ENCODE data around the gene SNRPA1.
"Not testable (repeated sequence)": the region's sequence is repeated elsewhere in the genome, so short reads cannot be mapped to it uniquely, and the experiment has no call there.

The SNRPA1 gene

GRCh38 chr15:101295607-101296161 lies 636 bp upstream of the SNRPA1 start:
- Histone ChIP-seq H2AFZ (ENCODE audit: low read depth, low read length) (peak overlapping the region; percentile 71), H4K20me1 (ENCODE audit: insufficient read depth, low read length) (peaks cover 31% of the 10 kb centered on the region), H3K4me1 (ENCODE audit: low read length) (peaks cover 22% of the 10 kb centered on the region), H3K27ac (ENCODE audit: low read length) (peak overlapping the region; percentile 35; the same call in 1 of the 2 replicates), H3K9me3 (ENCODE audit: insufficient read depth, low read length) (no peaks in the 10 kb centered on the region), H3K27me3 (ENCODE audit: low read depth, low read length) (no peaks in the 10 kb centered on the region), H3K4me3 (ENCODE audit: low read length) (peak overlapping the region; percentile 98), H3K9ac (ENCODE audit: low read length) (peak overlapping the region; percentile 73), H3K79me2 (ENCODE audit: low read length) (peaks cover 44% of the 10 kb centered on the region), H3K36me3 (replicated peaks; ENCODE audit: low read depth, low read length) (peaks cover 18% of the 10 kb centered on the region), H3K4me2 (ENCODE audit: low read length) (peak overlapping the region; percentile 71)
- TF ChIP-seq EZH2phosphoT487 (IDR thresholded peaks at IDR 0.05; ENCODE audit: low read depth) (no peak), CTCF (IDR thresholded peaks at IDR 0.05; ENCODE audit: low read depth, low read length) (no peak)

- H3K4me3 ChIP-seq (ENCODE audit: low read length): peak overlapping the region; percentile 98
- TF ChIP-seq EZH2phosphoT487 (IDR thresholded peaks at IDR 0.05; ENCODE audit: low read depth): no peak
- TF ChIP-seq CTCF (IDR thresholded peaks at IDR 0.05; ENCODE audit: low read depth, low read length): no peak
- no peak overlapping the region for H2AFZ ChIP-seq (ENCODE audit: low read depth, low read length)
- H4K20me1 ChIP-seq (ENCODE audit: insufficient read depth, low read length): peaks cover 52% of the 10 kb centered on the region
- H3K4me1 ChIP-seq (ENCODE audit: low read length): peaks cover 18% of the 10 kb centered on the region
- H3K4me2 ChIP-seq (ENCODE audit: low read length): peak overlapping the region; percentile 87
- H3K36me3 ChIP-seq (replicated peaks; ENCODE audit: low read depth, low read length): peaks cover 33% of the 10 kb centered on the region
- H3K27ac ChIP-seq (ENCODE audit: low read length): peak overlapping the region; percentile 84
- no peaks in the 10 kb centered on the region for H3K9me3 ChIP-seq (ENCODE audit: insufficient read depth, low read length)
- H3K27me3 ChIP-seq (ENCODE audit: low read depth, low read length): no peaks in the 10 kb centered on the region
- peaks cover 70% of the 10 kb centered on the region for H3K79me2 ChIP-seq (ENCODE audit: low read length)
- H3K9ac ChIP-seq (ENCODE audit: low read length): peak overlapping the region; percentile 97
These were observed 1.9 kb downstream of the SNRPA1 start for GRCh38 chr15:101293122-101293521.

- no peak overlapping the region for H3K9ac ChIP-seq (ENCODE audit: low read length)
- H3K36me3 ChIP-seq (replicated peaks; ENCODE audit: low read depth, low read length): peaks cover 68% of the 10 kb centered on the region
These were observed 6.0 kb downstream of the SNRPA1 start for GRCh38 chr15:101288905-101289513.

GRCh38 chr15:101287342-101287741 lies 7.7 kb downstream of the SNRPA1 start:
- not testable (repeated sequence) for H2AFZ ChIP-seq (ENCODE audit: low read depth, low read length); H3K4me3 ChIP-seq (ENCODE audit: low read length); H3K4me2 ChIP-seq (ENCODE audit: low read length); H3K27me3 ChIP-seq (ENCODE audit: low read depth, low read length); H3K27ac ChIP-seq (ENCODE audit: low read length); H3K9ac ChIP-seq (ENCODE audit: low read length); H3K9me3 ChIP-seq (ENCODE audit: insufficient read depth, low read length)
- Histone ChIP-seq H3K79me2 (ENCODE audit: low read length) (peaks cover 70% of the 10 kb centered on the region), H4K20me1 (ENCODE audit: insufficient read depth, low read length) (peaks cover 52% of the 10 kb centered on the region), H3K36me3 (replicated peaks; ENCODE audit: low read depth, low read length) (peaks cover 72% of the 10 kb centered on the region), H3K4me1 (ENCODE audit: low read length) (peaks cover 21% of the 10 kb centered on the region)

More at GRCh38 chr15:101288905-101289513, 6.0 kb downstream of the SNRPA1 start:
- H3K4me1 ChIP-seq (ENCODE audit: low read length): peaks cover 22% of the 10 kb centered on the region
- no peak overlapping the region for H2AFZ ChIP-seq (ENCODE audit: low read depth, low read length)
- no peaks in the 10 kb centered on the region for H3K27me3 ChIP-seq (ENCODE audit: low read depth, low read length)
- peaks cover 85% of the 10 kb centered on the region for H3K79me2 ChIP-seq (ENCODE audit: low read length)
- no peak overlapping the region for H3K27ac ChIP-seq (ENCODE audit: low read length)
- no peaks in the 10 kb centered on the region for H3K9me3 ChIP-seq (ENCODE audit: insufficient read depth, low read length)
- no peak overlapping the region for H3K4me2 ChIP-seq (ENCODE audit: low read length)
- H4K20me1 ChIP-seq (ENCODE audit: insufficient read depth, low read length): peaks cover 66% of the 10 kb centered on the region
- no peak overlapping the region for H3K4me3 ChIP-seq (ENCODE audit: low read length)
- TF ChIP-seq CTCF (IDR thresholded peaks at IDR 0.05; ENCODE audit: low read depth, low read length): peak; percentile 82
- TF ChIP-seq EZH2phosphoT487 (IDR thresholded peaks at IDR 0.05; ENCODE audit: low read depth): no peak
